Measurements from ENCODE around the gene ICA1.
"Not testable (repeated sequence)": the region's sequence is repeated elsewhere in the genome, so short reads cannot be mapped to it uniquely, and the experiment has no call there.

The ICA1 gene

DNA sequence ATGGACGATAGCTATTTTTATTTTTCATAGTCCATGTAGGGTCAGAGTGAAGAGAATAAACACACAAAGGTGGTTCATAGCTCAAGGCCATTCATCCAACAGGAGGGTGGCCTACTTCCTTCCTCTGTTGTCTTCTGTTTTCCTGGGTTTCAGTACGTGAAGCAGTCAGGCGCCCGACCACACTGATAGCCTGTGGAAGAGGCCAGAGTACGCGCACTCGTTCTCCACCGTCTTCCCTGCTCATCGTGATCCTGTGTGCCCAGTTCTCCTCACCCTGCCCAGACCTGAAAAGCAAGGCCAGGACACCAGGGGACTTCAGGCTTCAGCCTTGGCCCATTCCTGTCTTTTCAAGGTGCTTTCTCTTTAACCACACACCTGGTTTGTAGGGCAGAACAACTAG lies 158.7 kb downstream of the ICA1 start:
- TF ChIP-seq ZBTB20 (tag by site-specific recombination; IDR thresholded peaks at IDR 0.05) (no peak), GLI4 (tag by site-specific recombination; IDR thresholded peaks at IDR 0.05) (no peak)
- TF ChIP-seq, protein P1, sequence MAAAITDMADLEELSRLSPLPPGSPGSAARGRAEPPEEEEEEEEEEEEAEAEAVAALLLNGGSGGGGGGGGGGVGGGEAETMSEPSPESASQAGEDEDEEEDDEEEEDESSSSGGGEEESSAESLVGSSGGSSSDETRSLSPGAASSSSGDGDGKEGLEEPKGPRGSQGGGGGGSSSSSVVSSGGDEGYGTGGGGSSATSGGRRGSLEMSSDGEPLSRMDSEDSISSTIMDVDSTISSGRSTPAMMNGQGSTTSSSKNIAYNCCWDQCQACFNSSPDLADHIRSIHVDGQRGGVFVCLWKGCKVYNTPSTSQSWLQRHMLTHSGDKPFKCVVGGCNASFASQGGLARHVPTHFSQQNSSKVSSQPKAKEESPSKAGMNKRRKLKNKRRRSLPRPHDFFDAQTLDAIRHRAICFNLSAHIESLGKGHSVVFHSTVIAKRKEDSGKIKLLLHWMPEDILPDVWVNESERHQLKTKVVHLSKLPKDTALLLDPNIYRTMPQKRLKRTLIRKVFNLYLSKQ (tag by site-specific recombination; IDR thresholded peaks at IDR 0.05; ENCODE audit: borderline replicate concordance), result no peak
- Histone ChIP-seq H3K36me3 (ENCODE audit: control insufficient read depth in 2 of 2, insufficient read depth in 1 of 2, low read length in 2 of 2) (no peaks in the 10 kb centered on the region), H3K4me3 (ENCODE audit: low read depth, low read length) (no peak overlapping the region), H3K27ac (ENCODE audit: extremely low read depth, low read depth, low read length) (no peak overlapping the region), H3K9me3 (ENCODE audit: control insufficient read depth, insufficient read depth, low read depth, low read length) (no peaks in the 10 kb centered on the region), H3K4me1 (ENCODE audit: control insufficient read depth, insufficient read depth, low read length) (no peaks in the 10 kb centered on the region)
- POLR2A ChIA-PET, result no interaction called here
- CTCF ChIA-PET, result no interaction called here

GRCh38 chr7:8101292-8101691 lies 160.7 kb downstream of the ICA1 start:
- H3K36me3 ChIP-seq (ENCODE audit: control insufficient read depth in 2 of 2, insufficient read depth in 1 of 2, low read length in 2 of 2); H3K4me3 ChIP-seq (ENCODE audit: low read depth, low read length); H3K27ac ChIP-seq (ENCODE audit: extremely low read depth, low read depth, low read length); POLR2A ChIA-PET; H3K9me3 ChIP-seq (ENCODE audit: control insufficient read depth, insufficient read depth, low read depth, low read length); CTCF ChIA-PET; H3K4me1 ChIP-seq (ENCODE audit: control insufficient read depth, insufficient read depth, low read length): not testable (repeated sequence)

GRCh38 chr7:8094164-8095140 lies 167.5 kb downstream of the ICA1 start:
- no peaks in the 10 kb centered on the region for H3K9me3 ChIP-seq (ENCODE audit: control insufficient read depth, insufficient read depth, low read depth, low read length)
- TF ChIP-seq RBAK (tag by site-specific recombination; IDR thresholded peaks at IDR 0.05) (no peak), OSR2 (tag by site-specific recombination; IDR thresholded peaks at IDR 0.05) (no peak), IKZF3 (tag by site-specific recombination; IDR thresholded peaks at IDR 0.05) (no peak), ZNF292 (tag by site-specific recombination; IDR thresholded peaks at IDR 0.05; ENCODE audit: borderline replicate concordance, low read depth) (no peak), KLF10 (tag by site-specific recombination; IDR thresholded peaks at IDR 0.05) (no peak), TCF7L2 (IDR thresholded peaks at IDR 0.05; ENCODE audit: borderline replicate concordance, low read depth, low read length) (no peak), ZNF843 (tag by site-specific recombination; IDR thresholded peaks at IDR 0.05) (no peak), SETDB1 (IDR thresholded peaks at IDR 0.05; ENCODE audit: insufficient read length, low read length) (no peak), ZNF37A (tag by site-specific recombination; IDR thresholded peaks at IDR 0.05) (no peak), WT1 (tag by site-specific recombination; IDR thresholded peaks at IDR 0.05) (no peak), ZNF670 (tag by site-specific recombination; IDR thresholded peaks at IDR 0.05; ENCODE audit: low read depth) (no peak), ZBTB48 (tag by site-specific recombination; IDR thresholded peaks at IDR 0.05) (no peak), ZNF777 (tag by site-specific recombination; IDR thresholded peaks at IDR 0.05; ENCODE audit: borderline replicate concordance) (no peak), ZNF350 (tag by site-specific recombination; IDR thresholded peaks at IDR 0.05) (no peak), GLIS2 (tag by site-specific recombination; IDR thresholded peaks at IDR 0.05) (no peak), ZNF24 (tag by site-specific recombination; IDR thresholded peaks at IDR 0.05) (no peak), ZSCAN23 (tag by site-specific recombination; IDR thresholded peaks at IDR 0.05) (no peak)
- TF ChIP-seq, protein P2, sequence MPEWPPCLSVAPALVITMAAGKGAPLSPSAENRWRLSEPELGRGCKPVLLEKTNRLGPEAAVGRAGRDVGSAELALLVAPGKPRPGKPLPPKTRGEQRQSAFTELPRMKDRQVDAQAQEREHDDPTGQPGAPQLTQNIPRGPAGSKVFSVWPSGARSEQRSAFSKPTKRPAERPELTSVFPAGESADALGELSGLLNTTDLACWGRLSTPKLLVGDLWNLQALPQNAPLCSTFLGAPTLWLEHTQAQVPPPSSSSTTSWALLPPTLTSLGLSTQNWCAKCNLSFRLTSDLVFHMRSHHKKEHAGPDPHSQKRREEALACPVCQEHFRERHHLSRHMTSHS (tag by site-specific recombination; IDR thresholded peaks at IDR 0.05), result no peak
- no peak overlapping the region for H3K4me3 ChIP-seq (ENCODE audit: low read depth, low read length)
- no peak overlapping the region for H3K27ac ChIP-seq (ENCODE audit: extremely low read depth, low read depth, low read length)
- POLR2A ChIA-PET, result no interaction called here
- CTCF ChIA-PET, result no interaction called here
- H3K36me3 ChIP-seq (ENCODE audit: control insufficient read depth in 2 of 2, insufficient read depth in 1 of 2, low read length in 2 of 2), result no peaks in the 10 kb centered on the region
- no peaks in the 10 kb centered on the region for H3K4me1 ChIP-seq (ENCODE audit: control insufficient read depth, insufficient read depth, low read length)

Measured in HEK293 (cell line).